Measurements from ENCODE around the gene GJA4.
"Not testable (repeated sequence)": the region's sequence is repeated elsewhere in the genome, so short reads cannot be mapped to it uniquely, and the experiment has no call there.

Gene GJA4

DNA sequence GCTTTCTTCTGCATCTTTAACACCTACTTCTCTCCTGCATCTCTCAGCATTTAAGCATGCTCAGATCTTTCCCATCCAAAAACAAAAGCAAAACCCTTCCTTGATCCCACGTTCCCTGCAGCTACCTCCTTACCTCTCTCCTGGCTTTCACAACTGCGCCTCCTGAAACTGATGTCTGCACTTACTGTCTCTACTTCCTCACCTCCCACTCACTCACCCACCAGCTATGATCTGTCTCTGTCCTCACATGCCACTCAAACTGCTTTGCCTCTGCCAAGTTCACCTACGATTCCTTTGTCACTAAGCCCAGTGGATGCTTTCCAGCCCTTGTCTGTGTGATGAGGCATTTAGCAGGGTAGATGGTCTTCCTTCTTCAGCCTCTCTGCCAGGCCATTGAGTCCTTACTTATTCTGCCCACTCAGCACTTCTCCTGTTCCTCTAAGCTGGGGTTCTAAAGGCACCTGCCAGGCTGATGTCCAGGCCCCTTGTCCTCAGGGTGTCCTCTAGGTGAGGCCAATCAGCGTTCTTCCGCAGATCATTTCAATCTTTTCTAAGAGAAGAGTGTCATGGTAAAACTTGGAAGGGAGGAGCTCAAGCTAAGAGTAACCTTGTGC is 21.8 kb upstream of the GJA4 start:
- no peak for DNase-seq

DNA sequence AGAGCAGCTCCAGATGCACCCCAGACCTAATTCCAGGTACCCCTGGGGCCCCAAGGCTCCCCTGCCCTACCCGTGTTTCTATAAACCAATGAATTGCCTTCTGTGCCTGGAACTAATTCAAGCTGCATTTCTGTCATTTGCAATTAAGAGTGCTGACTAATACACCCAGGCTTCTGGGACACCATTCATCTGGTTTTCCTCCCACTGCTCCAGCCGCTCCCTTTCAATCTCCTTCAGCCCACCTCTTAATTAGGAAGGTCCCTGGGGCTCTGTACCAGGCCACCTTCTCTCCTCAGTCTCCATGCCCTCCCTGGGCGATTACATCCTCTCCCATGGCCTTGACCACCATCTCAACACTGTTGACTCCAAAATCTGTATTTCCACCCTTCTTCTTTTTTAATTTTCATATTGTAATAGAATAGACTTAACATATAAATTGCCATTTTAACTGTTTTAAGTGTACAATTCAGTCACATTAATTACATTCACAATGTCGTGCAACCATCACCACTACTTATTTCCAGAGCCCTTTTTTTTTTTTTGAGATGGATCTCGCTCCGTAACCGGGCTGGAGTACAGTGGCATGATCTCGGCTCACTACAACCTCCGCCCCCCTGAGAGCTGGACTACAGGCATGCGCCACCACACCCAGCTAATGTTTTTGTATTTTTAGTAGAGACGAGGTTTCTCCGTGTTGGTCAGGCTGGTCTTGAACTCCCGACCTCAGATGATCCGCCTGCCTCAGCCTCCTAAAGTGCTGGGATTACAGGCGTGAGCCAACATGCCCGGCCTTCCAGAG is 21.0 kb upstream of the GJA4 start:
- no peak for DNase-seq

DNA sequence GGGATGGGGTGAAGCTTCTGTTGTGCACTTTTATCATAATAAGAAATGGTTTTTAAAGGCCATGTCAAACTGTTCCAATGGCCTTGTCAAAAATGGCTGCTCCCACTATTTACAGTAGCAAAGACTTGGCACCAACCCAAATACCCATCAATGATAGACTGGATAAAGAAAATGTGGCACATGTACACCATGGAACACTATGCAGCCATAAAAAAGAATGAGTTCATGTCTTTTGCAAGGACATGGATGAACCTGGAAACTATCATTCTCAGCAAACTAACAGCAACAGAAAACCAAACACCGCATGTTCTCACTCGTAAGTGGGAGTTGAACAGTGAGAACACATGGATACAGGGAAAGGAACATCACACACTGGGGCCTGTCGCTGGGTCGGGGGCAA is 19.7 kb upstream of the GJA4 start:
- DNase-seq, result not testable (repeated sequence)

DNA sequence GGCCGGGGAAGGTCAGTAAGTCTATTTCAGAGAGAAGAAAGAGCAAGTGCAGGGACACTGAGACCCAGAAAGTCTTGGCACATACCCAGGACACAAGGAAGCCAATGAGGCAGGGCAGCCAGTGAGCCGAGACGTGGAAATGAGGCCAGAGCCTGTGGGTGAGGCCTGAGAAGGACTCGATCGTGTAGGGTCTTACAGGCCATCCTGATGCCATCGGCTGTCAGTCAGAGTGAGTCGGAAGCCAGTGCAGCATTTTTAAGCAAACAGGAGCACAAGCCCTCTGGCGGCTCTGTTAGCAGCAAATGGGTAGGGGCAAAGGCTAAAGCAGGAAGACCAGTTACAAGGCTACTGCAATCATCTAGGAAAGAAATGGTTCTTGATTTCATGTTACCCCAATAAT is 17.8 kb upstream of the GJA4 start:
- no peak for DNase-seq

DNA sequence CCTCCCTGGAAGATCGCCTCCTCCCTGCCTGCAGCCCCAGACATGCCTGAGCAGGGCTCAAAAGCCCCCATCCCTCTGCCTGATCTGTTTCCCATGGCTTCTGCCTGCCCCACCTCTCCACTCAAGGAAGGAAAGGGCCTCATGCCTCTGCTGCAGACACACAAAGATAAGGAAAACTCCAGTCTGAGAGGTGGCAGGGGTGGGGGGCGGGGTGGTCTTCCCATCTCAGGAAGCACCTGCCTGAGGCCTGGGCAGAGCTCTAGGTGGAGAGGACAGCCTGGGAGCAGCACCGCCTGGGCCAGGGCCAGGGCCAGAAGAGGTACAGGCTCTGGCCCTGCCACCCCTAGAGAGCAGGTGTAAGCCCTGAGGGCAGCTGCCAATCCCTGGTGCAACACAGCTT is 15.9 kb upstream of the GJA4 start:
- DNase-seq, result no peak

DNA sequence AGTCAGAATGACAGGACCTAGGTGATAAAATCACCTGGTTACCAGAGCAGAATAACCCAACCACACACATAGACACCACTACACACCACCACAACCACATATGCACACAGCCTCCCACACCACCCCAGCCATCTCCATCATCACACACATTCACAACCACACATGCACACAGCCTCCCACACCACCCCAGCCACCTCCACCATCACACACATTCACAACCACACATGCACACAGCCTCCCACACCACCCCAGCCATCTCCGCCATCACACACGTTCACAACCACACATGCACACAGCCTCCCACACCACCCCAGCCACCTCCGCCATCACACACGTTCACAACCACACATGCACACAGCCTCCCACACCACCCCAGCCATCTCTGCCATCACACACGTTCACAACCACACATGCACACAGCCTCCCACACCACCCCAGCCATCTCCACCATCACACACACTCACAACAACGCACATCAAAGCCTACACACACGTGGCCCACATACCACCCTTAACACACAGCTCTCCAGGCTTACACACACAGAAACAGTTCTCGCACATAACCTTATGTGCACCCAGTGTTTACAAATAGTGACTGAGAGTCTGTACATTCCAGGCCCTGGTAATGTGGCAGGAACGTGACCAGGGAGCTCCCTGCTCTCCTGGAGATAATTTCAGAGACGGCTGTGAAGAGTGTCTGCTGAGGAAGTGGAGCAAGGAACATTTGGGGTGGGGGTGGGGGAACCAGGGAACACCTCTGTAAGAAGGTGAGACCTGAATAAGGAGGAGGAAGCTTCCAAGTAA is 15.1 kb upstream of the GJA4 start:
- no peak for DNase-seq

DNA sequence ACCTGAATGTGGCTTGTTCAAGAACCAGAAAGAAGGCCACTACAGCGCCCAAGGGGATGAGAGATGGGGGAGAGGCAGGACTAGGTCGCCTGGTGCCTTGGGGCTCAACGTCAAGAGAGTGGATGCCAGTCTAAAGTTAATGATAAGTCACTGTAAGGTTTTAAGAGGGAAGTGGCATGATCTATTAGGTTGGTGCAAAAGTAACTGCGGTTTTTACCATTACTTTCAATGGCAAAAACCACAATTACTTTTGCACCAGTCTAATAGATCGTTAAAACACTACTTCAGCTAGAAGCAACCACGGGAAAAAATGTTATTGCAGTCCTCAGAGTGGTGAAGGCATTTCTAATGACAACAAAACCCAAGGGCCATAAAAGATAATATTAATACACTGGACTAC is 14.4 kb upstream of the GJA4 start:
- DNase-seq, result no peak

DNA sequence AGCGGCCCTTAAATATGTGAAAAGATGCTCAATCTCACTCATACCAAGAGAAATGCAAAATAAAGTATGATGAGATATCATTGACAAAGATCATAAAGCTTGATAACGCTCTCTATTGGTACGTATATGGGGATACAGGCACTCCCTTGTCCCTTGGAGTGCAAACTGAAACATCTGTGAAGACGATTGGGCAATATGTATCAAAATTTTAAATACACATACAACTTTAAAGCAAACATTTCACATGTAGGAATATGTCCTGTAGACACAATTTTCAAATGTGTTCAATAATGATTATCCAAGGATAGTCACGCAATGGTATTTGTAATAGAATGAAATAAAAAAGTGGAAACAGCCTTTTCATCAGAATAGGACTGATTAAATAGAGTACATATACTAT is 13.8 kb upstream of the GJA4 start:
- DNase-seq, result no peak

DNA sequence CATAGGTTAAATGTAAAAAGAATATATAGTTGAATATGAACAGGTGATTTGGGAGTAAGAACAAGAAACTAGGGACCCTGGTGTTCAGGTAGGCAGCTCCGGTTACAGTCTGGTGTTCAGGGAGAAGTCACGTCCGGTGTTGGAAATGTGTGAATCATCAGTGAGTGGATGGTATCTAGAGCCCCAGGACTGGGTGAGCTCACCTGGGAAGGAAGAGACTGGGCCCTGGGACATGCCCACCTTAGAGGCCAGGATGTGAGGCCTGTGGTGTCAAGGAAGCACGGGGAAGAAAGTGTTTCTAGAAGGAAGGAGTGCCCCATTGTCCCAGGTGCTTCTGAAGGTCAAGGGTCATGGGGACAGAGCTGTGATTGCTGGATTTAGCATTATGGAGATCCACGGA is 13.3 kb upstream of the GJA4 start:
- DNase-seq, result no peak

DNA sequence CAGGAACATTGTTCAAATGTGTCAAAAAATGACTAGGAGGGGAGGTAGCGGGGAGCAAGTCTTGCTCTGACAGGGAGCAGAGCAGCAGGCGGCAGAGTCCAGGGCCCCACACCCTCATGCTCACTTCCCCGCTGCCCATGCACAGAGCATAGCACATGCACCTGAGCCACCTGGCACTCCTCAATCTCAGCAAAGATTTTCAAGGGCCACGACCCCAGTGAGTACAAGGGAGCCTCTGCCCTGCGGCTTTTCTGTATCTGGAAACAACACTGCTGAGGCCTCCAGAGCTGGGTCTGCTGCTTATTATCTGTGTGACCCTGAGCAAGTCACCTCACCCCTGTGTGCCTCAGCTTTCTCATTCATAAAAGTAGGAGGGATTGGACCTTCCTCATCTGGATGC is 12.8 kb upstream of the GJA4 start:
- DNase-seq, result no peak

DNA sequence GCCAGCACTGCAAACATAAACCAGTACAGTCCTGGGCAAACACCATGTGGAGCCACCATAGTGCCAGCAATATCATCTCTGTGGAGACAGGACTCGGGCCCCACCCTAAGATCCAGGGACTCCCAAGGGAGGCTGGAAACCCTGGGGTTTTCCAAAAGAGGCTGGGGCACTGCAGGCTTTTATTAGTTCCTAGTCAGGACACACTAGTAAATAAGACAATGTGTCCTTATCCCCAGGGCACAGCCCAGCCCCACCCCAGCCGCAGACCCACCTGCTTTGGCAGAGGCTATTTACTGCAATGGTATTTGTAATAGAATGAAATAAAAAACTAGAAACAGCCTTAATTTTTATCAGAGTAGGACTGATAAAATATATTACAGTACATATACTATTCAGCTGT is 12.3 kb upstream of the GJA4 start:
- no peak for DNase-seq

DNA sequence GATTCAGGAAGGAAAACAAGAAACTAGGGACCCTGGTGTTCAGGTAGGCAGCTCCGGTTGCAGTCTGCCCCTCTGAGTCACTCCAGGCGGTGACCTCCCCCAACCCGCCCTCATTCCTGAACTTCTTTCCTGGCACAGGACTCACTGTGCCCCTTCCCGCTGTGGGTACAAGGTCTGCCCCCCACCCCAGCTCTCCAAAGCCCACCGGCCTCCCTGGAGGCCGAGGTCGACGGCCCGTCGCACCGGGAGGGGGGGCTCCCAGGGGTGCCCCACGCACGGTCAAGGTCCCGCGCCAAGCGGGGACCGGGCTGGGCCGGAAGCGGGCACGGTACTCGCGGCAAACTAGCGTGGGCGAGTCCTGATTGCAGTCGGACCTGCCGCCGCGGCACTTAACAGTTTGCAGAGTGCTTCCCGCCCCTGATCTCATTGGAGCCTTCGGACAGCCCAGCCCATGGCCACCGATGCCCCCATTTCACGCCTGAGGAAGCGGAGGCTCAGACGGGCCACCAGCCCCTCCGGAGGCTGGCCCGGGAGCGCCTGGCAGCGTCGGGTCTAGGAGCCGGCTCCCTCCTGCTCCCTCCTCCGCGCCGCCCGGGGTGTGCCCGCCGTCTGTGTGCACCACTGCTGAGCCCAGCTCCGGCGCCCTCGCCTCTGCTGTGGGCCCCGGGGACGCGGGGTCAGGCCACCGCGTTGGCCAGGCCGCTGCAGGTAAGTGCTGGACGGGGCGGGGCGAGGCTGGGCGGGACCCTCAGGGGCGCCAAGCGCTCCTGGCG is 11.5 kb upstream of the GJA4 start, which contains the start of gene GJB3:
TSS of gene GJB3 (plus strand) at position 144 of the 773 bp plus-strand sequence. CDS start 3,549 bp downstream, outside the sequence.
- DNase-seq, result peak; percentile 33

DNA sequence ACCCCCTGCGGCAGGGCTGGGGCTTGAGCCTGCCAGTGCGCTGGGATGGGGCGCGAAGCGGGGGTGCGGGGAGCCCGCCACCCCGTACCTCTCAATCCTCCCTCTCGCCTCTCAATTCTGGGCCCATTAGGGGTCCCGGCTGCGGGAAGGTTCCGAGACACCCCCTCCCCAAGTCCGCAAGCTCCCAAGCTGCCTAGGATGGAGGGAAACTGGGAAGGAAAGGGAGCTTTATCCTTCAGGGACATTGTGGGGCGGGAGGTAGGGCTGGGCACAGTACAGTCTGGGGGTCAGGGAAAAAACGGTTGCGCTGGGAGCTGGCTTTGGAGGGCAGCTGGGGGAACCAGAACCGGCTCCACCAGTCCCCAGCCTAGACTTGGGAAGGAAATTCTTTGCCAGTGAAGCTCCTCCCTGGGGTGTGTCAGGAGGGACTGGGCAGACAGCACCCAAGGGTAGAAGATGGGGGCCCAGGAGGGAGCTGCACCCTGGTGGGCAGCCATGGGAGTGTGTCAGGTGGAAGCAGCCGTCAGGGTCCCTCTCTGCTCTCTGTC is 10.9 kb upstream of the GJA4 start:
- no peak for DNase-seq

DNA sequence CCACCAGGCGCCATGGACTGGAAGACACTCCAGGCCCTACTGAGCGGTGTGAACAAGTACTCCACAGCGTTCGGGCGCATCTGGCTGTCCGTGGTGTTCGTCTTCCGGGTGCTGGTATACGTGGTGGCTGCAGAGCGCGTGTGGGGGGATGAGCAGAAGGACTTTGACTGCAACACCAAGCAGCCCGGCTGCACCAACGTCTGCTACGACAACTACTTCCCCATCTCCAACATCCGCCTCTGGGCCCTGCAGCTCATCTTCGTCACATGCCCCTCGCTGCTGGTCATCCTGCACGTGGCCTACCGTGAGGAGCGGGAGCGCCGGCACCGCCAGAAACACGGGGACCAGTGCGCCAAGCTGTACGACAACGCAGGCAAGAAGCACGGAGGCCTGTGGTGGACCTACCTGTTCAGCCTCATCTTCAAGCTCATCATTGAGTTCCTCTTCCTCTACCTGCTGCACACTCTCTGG is 8.0 kb upstream of the GJA4 start:
- DNase-seq, result no peak

DNA sequence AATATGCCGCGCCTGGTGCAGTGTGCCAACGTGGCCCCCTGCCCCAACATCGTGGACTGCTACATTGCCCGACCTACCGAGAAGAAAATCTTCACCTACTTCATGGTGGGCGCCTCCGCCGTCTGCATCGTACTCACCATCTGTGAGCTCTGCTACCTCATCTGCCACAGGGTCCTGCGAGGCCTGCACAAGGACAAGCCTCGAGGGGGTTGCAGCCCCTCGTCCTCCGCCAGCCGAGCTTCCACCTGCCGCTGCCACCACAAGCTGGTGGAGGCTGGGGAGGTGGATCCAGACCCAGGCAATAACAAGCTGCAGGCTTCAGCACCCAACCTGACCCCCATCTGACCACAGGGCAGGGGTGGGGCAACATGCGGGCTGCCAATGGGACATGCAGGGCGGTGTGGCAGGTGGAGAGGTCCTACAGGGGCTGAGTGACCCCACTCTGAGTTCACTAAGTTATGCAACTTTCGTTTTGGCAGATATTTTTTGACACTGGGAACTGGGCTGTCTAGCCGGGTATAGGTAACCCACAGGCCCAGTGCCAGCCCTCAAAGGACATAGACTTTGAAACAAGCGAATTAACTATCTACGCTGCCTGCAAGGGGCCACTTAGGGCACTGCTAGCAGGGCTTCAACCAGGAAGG is 7.4 kb upstream of the GJA4 start:
- DNase-seq, result no peak

DNA sequence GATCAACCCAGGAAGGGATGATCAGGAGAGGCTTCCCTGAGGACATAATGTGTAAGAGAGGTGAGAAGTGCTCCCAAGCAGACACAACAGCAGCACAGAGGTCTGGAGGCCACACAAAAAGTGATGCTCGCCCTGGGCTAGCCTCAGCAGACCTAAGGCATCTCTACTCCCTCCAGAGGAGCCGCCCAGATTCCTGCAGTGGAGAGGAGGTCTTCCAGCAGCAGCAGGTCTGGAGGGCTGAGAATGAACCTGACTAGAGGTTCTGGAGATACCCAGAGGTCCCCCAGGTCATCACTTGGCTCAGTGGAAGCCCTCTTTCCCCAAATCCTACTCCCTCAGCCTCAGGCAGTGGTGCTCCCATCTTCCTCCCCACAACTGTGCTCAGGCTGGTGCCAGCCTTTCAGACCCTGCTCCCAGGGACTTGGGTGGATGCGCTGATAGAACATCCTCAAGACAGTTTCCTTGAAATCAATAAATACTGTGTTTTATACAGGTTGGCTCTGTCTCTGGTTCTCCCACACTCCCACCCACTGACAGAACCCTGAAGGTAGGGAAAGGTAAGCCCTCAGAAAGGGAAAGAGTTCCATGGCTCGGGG is 6.8 kb upstream of the GJA4 start:
- DNase-seq, result no peak

DNA sequence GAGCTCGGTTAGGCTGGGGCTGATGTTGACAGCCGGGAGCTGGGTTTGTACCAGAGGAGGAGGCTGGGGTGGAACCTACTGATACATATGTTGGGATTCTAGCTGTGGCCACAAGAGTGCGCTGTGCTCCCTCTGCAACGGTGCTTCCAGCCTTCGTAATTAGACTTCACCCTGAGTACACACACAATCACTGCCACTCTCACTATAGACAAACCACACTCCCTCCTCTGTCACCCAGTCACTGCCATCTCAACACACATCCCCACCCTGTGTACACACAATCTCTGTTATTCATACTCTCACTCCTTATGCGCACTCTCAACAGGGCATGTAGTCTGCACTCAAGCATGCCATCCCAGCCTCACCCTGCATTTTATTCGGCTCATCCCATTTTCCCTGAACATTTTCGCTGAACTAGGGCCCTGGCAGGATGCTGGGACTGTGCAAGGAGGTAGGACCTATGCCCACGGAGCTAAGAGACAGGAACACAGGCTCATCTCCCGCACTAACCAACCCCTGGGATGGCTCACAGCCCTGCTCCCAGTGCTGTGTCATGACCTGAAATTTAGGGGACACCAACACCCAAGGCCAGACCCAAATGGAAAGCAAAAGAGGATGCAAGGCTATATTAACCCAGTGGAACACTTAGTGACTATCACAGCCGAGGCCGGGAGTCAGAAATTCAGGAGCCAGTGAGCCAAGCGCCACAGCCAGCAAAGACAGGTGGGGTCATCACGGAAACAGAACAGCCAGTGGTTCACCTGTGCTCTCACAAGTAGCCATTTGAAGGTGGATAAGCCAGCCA is 6.1 kb upstream of the GJA4 start:
- DNase-seq, result peak; percentile 87

DNA sequence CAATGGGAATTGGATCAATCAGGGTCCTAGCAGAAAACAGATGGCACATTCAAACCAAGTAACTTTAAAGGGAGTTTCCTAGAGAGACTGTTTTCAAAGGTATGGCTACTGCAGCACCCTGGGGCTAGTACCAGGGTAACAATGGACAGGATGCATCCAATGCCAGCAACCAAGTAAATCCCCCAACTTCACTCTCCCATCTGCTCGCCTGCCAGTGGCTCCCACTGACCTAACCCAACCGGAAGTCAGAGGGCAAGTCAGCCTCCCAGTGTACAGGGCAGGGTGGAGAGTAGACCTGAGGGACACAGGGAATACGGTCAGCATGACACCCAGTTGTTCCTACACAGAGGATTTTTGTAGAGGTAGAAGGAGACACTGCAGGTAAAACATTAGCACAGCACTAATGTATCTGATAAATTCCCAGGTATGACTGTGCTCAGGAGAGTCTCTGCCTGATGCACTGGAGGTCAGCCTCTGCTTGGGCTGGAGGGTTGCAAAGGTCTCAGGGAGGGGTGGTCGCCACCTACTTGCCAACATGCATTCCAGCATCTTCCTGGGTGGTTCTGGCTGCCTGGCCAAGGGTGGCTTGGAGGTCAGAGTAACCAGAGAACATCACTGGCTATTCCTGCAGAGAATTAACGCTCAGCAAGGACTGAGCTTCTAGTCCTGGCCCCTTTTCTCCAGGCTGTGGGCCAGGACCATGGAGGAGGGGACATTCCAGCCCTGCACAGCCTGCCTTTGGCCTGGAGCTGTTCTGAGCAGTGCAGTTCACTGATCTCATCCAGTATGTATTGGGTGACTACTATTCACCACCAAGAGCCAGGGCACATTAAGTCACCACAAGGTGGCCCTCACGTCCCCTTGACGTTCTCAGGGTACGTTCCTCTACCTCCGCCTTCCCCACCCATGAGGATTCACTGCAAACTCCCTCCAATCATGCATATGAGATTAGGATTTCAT is 5.1 kb upstream of the GJA4 start:
- DNase-seq, result no peak

DNA sequence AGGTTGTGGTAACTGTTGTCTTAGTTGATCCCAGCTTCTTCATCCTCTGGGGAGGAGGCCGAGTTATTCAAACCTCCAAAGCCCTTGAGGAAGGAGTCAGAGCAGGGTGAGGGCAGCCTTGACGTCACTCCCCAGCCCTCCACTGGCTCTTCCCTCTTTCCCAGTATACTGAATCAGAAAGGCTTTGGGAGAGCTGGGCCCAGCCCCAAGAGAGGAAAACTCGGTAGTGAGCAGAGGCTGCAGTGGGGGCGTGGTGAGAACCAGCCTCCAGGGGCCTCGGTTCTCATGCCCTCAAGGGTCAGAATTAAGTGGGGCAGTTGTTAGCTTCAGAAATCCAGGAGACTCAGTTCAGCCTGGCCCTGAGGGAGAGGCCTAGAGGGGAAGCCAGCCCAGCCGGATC is 1.8 kb upstream of the GJA4 start:
- DNase-seq, result no peak

DNA sequence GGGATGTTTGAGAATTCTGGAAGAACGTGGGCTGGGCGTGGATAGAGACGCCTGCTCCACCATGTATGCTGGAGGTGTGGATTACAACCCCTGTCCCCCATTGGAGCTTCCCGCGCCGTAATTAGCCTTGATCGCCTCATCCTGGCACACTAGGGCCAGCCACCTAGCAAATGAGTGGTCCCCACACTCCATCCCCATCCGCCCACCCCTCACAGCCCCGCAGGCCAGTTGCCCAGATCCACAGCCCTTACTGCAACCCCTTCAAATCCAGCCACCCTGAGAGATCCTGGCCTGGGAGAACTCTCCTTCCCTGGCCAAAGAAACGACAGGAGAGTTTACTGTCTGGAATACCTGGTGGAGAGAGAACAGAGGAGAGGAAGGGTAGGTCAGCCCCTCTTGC is 375 bp upstream of the GJA4 start:
- DNase-seq, result no peak

Data from eye (tissue), 1 donor.